ENCODE measurements around the gene LMF1. TPM values are rescaled to one million over a fixed set of nuclear protein-coding genes. Genes with fewer than 3 reads are reported as not detected.

The LMF1 gene
- total RNA-seq, 1 experiment from 2014 or later, result 2.8 TPM

- DNase-seq (ENCODE audit: low read depth), result no peak
Observed at GRCh38 chr16:930076-930475, 40.7 kb downstream of the LMF1 start.

GRCh38 chr16:929227-930073, 41.3 kb downstream of the LMF1 start:
- DNase-seq (ENCODE audit: low read depth), result no peak

- DNase-seq (ENCODE audit: low read depth), result no peak
Observed at GRCh38 chr16:928526-928925, 42.3 kb downstream of the LMF1 start.

GRCh38 chr16:927931-928330, 42.9 kb downstream of the LMF1 start:
- no peak for DNase-seq (ENCODE audit: low read depth)

GRCh38 chr16:927406-927805, 43.4 kb downstream of the LMF1 start:
- no peak for DNase-seq (ENCODE audit: low read depth)

GRCh38 chr16:926715-927114, 44.1 kb downstream of the LMF1 start:
- DNase-seq (ENCODE audit: low read depth), result no peak

- DNase-seq (ENCODE audit: low read depth), result no peak
Observed at GRCh38 chr16:924806-925205, 46.0 kb downstream of the LMF1 start.

- no peak for DNase-seq (ENCODE audit: low read depth)
Observed at GRCh38 chr16:924063-924462, 46.7 kb downstream of the LMF1 start.

GRCh38 chr16:923184-923583, 47.6 kb downstream of the LMF1 start:
- DNase-seq (ENCODE audit: low read depth), result no peak

- DNase-seq (ENCODE audit: low read depth), result no peak
Observed at GRCh38 chr16:922051-922450, 48.7 kb downstream of the LMF1 start.

- DNase-seq (ENCODE audit: low read depth), result no peak
Observed at GRCh38 chr16:921321-921905, 49.4 kb downstream of the LMF1 start.

GRCh38 chr16:920717-921116, 50.1 kb downstream of the LMF1 start:
- DNase-seq (ENCODE audit: low read depth), result no peak

GRCh38 chr16:920051-920681, 50.6 kb downstream of the LMF1 start:
- no peak for DNase-seq (ENCODE audit: low read depth)

GRCh38 chr16:919658-920050, 51.1 kb downstream of the LMF1 start:
- no peak for DNase-seq (ENCODE audit: low read depth)

- no peak for DNase-seq (ENCODE audit: low read depth)
Observed at GRCh38 chr16:918741-919657, 51.8 kb downstream of the LMF1 start.

GRCh38 chr16:918068-918467, 52.7 kb downstream of the LMF1 start:
- DNase-seq (ENCODE audit: low read depth), result no peak

GRCh38 chr16:917591-918061, 53.2 kb downstream of the LMF1 start:
- no peak for DNase-seq (ENCODE audit: low read depth)

GRCh38 chr16:916035-916799, 54.6 kb downstream of the LMF1 start:
- DNase-seq (ENCODE audit: low read depth), result no peak

- no peak for DNase-seq (ENCODE audit: low read depth)
Observed at GRCh38 chr16:915546-915945, 55.2 kb downstream of the LMF1 start.

- peak; percentile 10 for DNase-seq (ENCODE audit: low read depth)
Observed at GRCh38 chr16:914440-914839, 56.3 kb downstream of the LMF1 start.

GRCh38 chr16:913817-914439, 56.9 kb downstream of the LMF1 start:
- DNase-seq (ENCODE audit: low read depth), result no peak

All from M059J (cell line).